A549 (cell line): ENCODE results near the gene LAGE3. TPM values are rescaled to one million over a fixed set of nuclear protein-coding genes. Genes with fewer than 3 reads are reported as not detected.
A peak's percentile ranks its signal among the peaks of the same experiment; 100 is the strongest.

Source experiments
- ATAC-seq, 2 experiments: fragments of 200-7000 bp in 1 of 2; fragments of >200 bp in 1 of 2; cut with Nextera tagmentation in 1 of 2; cut with Tn5 transposase in 1 of 2; 3 replicates each; pipeline versions ENCODE4 v1.8.0 to v1.9.1; 2018 to 2020; ENCODE audit warnings: mild to moderate bottlenecking in 1 of 2, moderate library complexity in 1 of 2
- CTCF ChIA-PET: fragments of 300-600 bp; sonication (Branson Sonifier 250); formaldehyde crosslinking; extraction: SDS; loops from one replicate; lab custom pipeline; 2021; ENCODE audit warnings: antibody characterized with exemption, inconsistent platforms; lab: Yijun Ruan, JAX
- POLR2A ChIA-PET: fragments of 350-600 bp; formaldehyde crosslinking; extraction: SDS; loops from one replicate; lab custom pipeline; 2021; ENCODE audit warnings: antibody characterized with exemption, inconsistent platforms; lab: Yijun Ruan, JAX
- DNase-seq, 2 experiments: peaks; one replicate each; pipeline versions ENCODE4 v3.0.0 to v3.0.0-alpha.2; 2011 to 2016; ENCODE audit warnings: low read depth in 1 of 2, low spot score in 1 of 2
- FAIRE-seq: peaks from 2 replicates; lab custom pipeline; 2011; peaks lifted over from hg19 to GRCh38; lab: Jason Lieb, UNC
- H3K27ac ChIP-seq, 2 experiments: fragments of >200 bp; sonication (Bioruptor Twin); formaldehyde crosslinking; 3 replicates each; pipeline ENCODE4 v1.5.1; 2016 to 2017
- H3K4me1 ChIP-seq: fragments of >200 bp; sonication (Bioruptor Twin); formaldehyde crosslinking; 3 replicates; pipeline ENCODE4 v1.6.1; 2016
- H3K4me2 ChIP-seq: fragments of >200 bp; sonication (Bioruptor Twin); formaldehyde crosslinking; 3 replicates; pipeline ENCODE4 v1.6.1; 2016
- H3K4me3 ChIP-seq: fragments of >200 bp; sonication (Bioruptor Twin); formaldehyde crosslinking; 3 replicates; pipeline ENCODE4 v1.5.1; 2016
- H3K9me3 ChIP-seq: fragments of >200 bp; sonication (Bioruptor Twin); formaldehyde crosslinking; 3 replicates; pipeline ENCODE4 v1.6.1; 2016
- CBX8 ChIP-seq: fragments of 200-600 bp; sonication (generic); IDR thresholded peaks from 2 replicates; pipeline ENCODE4 v1.6.1; 2016
- CEBPB ChIP-seq, 2 experiments: fragments of >200 bp in 1 of 2; sonication (Bioruptor Twin) in 1 of 2; formaldehyde crosslinking in 1 of 2; IDR thresholded peaks; 2 replicates each; pipeline ENCODE4 v1.6.1; 2012 to 2016
- CHD4 ChIP-seq: fragments of 200-600 bp; sonication (generic); IDR thresholded peaks from 2 replicates; pipeline ENCODE4 v1.6.1; 2016; ENCODE audit warnings: antibody characterized with exemption, mild to moderate bottlenecking, borderline replicate concordance
- EHF ChIP-seq: fragments of 250-450 bp; sonication (Bioruptor Pico); IDR thresholded peaks from 2 replicates; pipeline ENCODE4 v1.5.0; 2020; ENCODE audit warnings: mild to moderate bottlenecking
- FOSL2 ChIP-seq, 2 experiments: fragments of 450-650 bp in 1 of 2; fragments of >200 bp in 1 of 2; sonication (Bioruptor Twin) in 1 of 2; formaldehyde crosslinking; IDR thresholded peaks; 2 replicates each; pipeline versions ENCODE4 v1.5.0 to v1.6.1; 2016 to 2020; ENCODE audit warnings: mild to moderate bottlenecking in 1 of 2, moderate library complexity in 1 of 2
- GATA3 ChIP-seq: IDR thresholded peaks from 2 replicates; pipeline ENCODE4 v1.6.1; 2012; ENCODE audit warnings: borderline replicate concordance
- HEYL ChIP-seq: fragments of 250-450 bp; sonication (Bioruptor Pico); IDR thresholded peaks from 2 replicates; pipeline ENCODE4 v1.8.0; 2021; ENCODE audit warnings: mild to moderate bottlenecking, moderate library complexity
- HMGXB4 ChIP-seq: fragments of 250-450 bp; sonication (Bioruptor Pico); IDR thresholded peaks from 2 replicates; pipeline ENCODE4 v1.5.0; 2021; ENCODE audit warnings: mild to moderate bottlenecking, moderate library complexity, borderline replicate concordance
- HOXB13 ChIP-seq: fragments of 250-450 bp; sonication (Bioruptor Pico); IDR thresholded peaks from 2 replicates; pipeline ENCODE4 v1.5.0; 2020; ENCODE audit warnings: low read depth, mild to moderate bottlenecking, moderate library complexity
- JUN ChIP-seq, 2 experiments: fragments of >200 bp; sonication (Bioruptor Twin); formaldehyde crosslinking; IDR thresholded peaks; 2 replicates in 1 of 2; 3 replicates in 1 of 2; pipeline ENCODE4 v1.6.1; 2016 to 2017
- JUNB ChIP-seq: fragments of >200 bp; sonication (Bioruptor Twin); formaldehyde crosslinking; IDR thresholded peaks from 2 replicates; pipeline ENCODE4 v1.6.1; 2016
- KDM1A ChIP-seq: fragments of 200-600 bp; sonication (generic); IDR thresholded peaks from 2 replicates; pipeline ENCODE4 v1.6.1; 2016; ENCODE audit warnings: low read depth, mild to moderate bottlenecking
- KDM5A ChIP-seq: fragments of 200-600 bp; sonication (generic); IDR thresholded peaks from 2 replicates; pipeline ENCODE4 v1.6.1; 2016; ENCODE audit warnings: antibody characterized with exemption, mild to moderate bottlenecking
- MAFK ChIP-seq: fragments of 450-650 bp; IDR thresholded peaks from 2 replicates; pipeline ENCODE4 v1.6.1; 2014; ENCODE audit not compliant: partially characterized antibody
- MAX ChIP-seq: IDR thresholded peaks from 2 replicates; pipeline ENCODE4 v1.6.1; 2012
- NPAS2 ChIP-seq: fragments of 250-450 bp; sonication (Bioruptor Pico); IDR thresholded peaks from 2 replicates; pipeline ENCODE4 v1.8.0; 2022; ENCODE audit warnings: mild to moderate bottlenecking, moderate library complexity, borderline replicate concordance
- PHF8 ChIP-seq: fragments of 200-600 bp; sonication (generic); IDR thresholded peaks from 2 replicates; pipeline ENCODE4 v1.6.1; 2016; ENCODE audit warnings: low read depth, mild to moderate bottlenecking, antibody characterized with exemption, moderate library complexity, borderline replicate concordance
- POLR2AphosphoS2 ChIP-seq: conservative IDR thresholded peaks from 2 replicates; pipeline ENCODE4 v1.6.1; 2012; ENCODE audit warnings: low read length, improper control_type of control experiment, inconsistent platforms
- RAD21 ChIP-seq, 2 experiments: fragments of >200 bp in 1 of 2; sonication (Bioruptor Twin) in 1 of 2; formaldehyde crosslinking in 1 of 2; IDR thresholded peaks in 1 of 2; conservative IDR thresholded peaks in 1 of 2; 2 replicates in 1 of 2; 3 replicates in 1 of 2; pipeline ENCODE4 v1.6.1; 2012 to 2018; ENCODE audit warnings: inconsistent platforms in 1 of 2
- RARB ChIP-seq: fragments of 250-450 bp; sonication (Bioruptor Pico); IDR thresholded peaks from 2 replicates; pipeline ENCODE4 v1.8.0; 2021; ENCODE audit warnings: mild to moderate bottlenecking, moderate library complexity
- RNF2 ChIP-seq: fragments of 200-600 bp; sonication (generic); IDR thresholded peaks from 2 replicates; pipeline ENCODE4 v1.6.1; 2016; ENCODE audit warnings: low read depth, mild to moderate bottlenecking, antibody characterized with exemption, moderate library complexity, borderline replicate concordance
- TFCP2L1 ChIP-seq: fragments of 250-450 bp; sonication (Bioruptor Pico); IDR thresholded peaks from 2 replicates; pipeline ENCODE4 v1.5.0; 2021; ENCODE audit warnings: mild to moderate bottlenecking
- USF2 ChIP-seq: fragments of 450-650 bp; IDR thresholded peaks from 2 replicates; pipeline ENCODE4 v1.6.1; 2014; ENCODE audit warnings: antibody characterized with exemption
- ZNF302 ChIP-seq: fragments of 250-450 bp; sonication (Bioruptor Pico); IDR thresholded peaks from 2 replicates; pipeline ENCODE4 v1.9.0; 2021; ENCODE audit warnings: inconsistent platforms, mild to moderate bottlenecking, moderate library complexity
- WGBS: methylation state at CpG from one replicate; pipeline ENCODE4 v1.1.6; 2017; ENCODE audit errors: missing lambda C conversion rate; 5-methylcytosine and 5-hydroxymethylcytosine counted together
- polyA plus RNA-seq, 4 experiments: library from polyadenylated mRNA; depleted of rRNA in 3 of 4; stranded (reverse); fragments of >200 nt; fragmentation: RNase III in 1 of 4; extraction: RNeasy Plus Mini Kit Qiagen cat#74134 plus additional on column Dnase treatment in 1 of 4; gene quantifications; 2 replicates in 3 of 4; 3 replicates in 1 of 4; pipeline ENCODE4 v1.2.3, GENCODE V29; 2011 to 2017

The LAGE3 gene
- polyA plus RNA-seq, 2 of the 4 experiments (the other 2 are of a cell fraction), result 20.6 to 49.7 TPM

GRCh38 chrX:154485150-154486051, 6.3 kb upstream of the LAGE3 start:
- H3K27ac ChIP-seq, result peak overlapping the region; percentile 97 to 98
- CTCF ChIA-PET, result interaction anchor here (1.7 kb wide), 1 partner anchor 112 kb away, joined by 4 read pairs; no protein-coding TSS in a partner anchor

GRCh38 chrX:154484255-154485149, 5.4 kb upstream of the LAGE3 start:
- no peak overlapping the region for H3K4me3 ChIP-seq
- POLR2A ChIA-PET, result no interaction called here
- ATAC-seq (0 out of 6 replicates have a peak, but pooled peaks of 1 of the 2 experiments have one; percentile 5), DNase-seq (peak in 1 of 2 experiments; percentile 33), FAIRE-seq (no peak)
- no peaks in the 10 kb centered on the region for H3K9me3 ChIP-seq
- CTCF ChIA-PET, result interaction anchor here (1.7 kb wide), 2 partner anchors 38 to 111 kb away, joined by 4 read pairs; no protein-coding TSS in a partner anchor
- 67% methylated on average over 3 of the region's 16 CpGs for WGBS
- peak overlapping the region; percentile 97 to 98; a peak in 5 of 6 replicates for H3K27ac ChIP-seq
- TF ChIP-seq CEBPB (IDR thresholded peaks at IDR 0.05) (no peak), RNF2 (no peak), GATA3 (no peak), EHF (CRISPR knock-in tag) (no peak), HMGXB4 (CRISPR knock-in tag) (no peak), USF2 (no peak), RAD21 (conservative IDR thresholded peaks at IDR 0.05 in 1 of 2, IDR thresholded peaks at IDR 0.05 in 1 of 2) (no peak), POLR2AphosphoS2 (no peak), NPAS2 (CRISPR knock-in tag) (no peak), ZNF302 (CRISPR knock-in tag) (no peak), JUN (IDR thresholded peaks at IDR 0.05) (no peak), CHD4 (no peak), CBX8 (no peak)
- peak overlapping the region; percentile 98 for H3K4me2 ChIP-seq
- peaks cover 24% of the 10 kb centered on the region for H3K4me1 ChIP-seq

More at GRCh38 chrX:154485150-154486051, 6.3 kb upstream of the LAGE3 start:
- WGBS, result 91% methylated on average over 13 of the region's 35 CpGs
- H3K9me3 ChIP-seq, result no peaks in the 10 kb centered on the region
- FAIRE-seq, result no peak
- no peak for ATAC-seq
- H3K4me3 ChIP-seq, result peak overlapping the region; percentile 98
- H3K4me2 ChIP-seq, result peak overlapping the region; percentile 98
- peaks cover 28% of the 10 kb centered on the region for H3K4me1 ChIP-seq
- DNase-seq, result no peak
- no peak for TF ChIP-seq HEYL (CRISPR knock-in tag)
- no peak for TF ChIP-seq MAFK
- TF ChIP-seq MAX, result no peak
- POLR2A ChIA-PET, result interaction anchor here (0.6 kb wide), 1 partner anchor 87 kb away, joined by 3 read pairs; the partner anchor contains the start of gene RPL10

- no peak overlapping the region for H3K4me3 ChIP-seq
- TF ChIP-seq JUNB (no peak), MAX (no peak), RARB (CRISPR knock-in tag) (no peak), PHF8 (no peak), RAD21 (conservative IDR thresholded peaks at IDR 0.05 in 1 of 2, IDR thresholded peaks at IDR 0.05 in 1 of 2) (no peak), NPAS2 (CRISPR knock-in tag) (no peak), HOXB13 (no peak), CBX8 (no peak), KDM5A (no peak), MAFK (no peak), FOSL2 (IDR thresholded peaks at IDR 0.05) (no peak), FOSL2 (CRISPR knock-in tag; IDR thresholded peaks at IDR 0.05) (no peak), HEYL (CRISPR knock-in tag) (no peak), KDM1A (no peak), TFCP2L1 (CRISPR knock-in tag) (no peak)
Measured at GRCh38 chrX:154483325-154483724, 4.2 kb upstream of the LAGE3 start.

More at GRCh38 chrX:154483325-154483724, 4.2 kb upstream of the LAGE3 start:
- H3K4me2 ChIP-seq, result no peak overlapping the region
- 87% methylated on average over 7 of the region's 7 CpGs for WGBS
- H3K27ac ChIP-seq, result no peak overlapping the region
- ChIA-PET CTCF (interaction anchor here (1.7 kb wide), 2 partner anchors 37 to 110 kb away, joined by 4 read pairs; no protein-coding TSS in a partner anchor), POLR2A (no interaction called here)
- FAIRE-seq (peak; percentile 67), ATAC-seq (no peak), DNase-seq (no peak)
- H3K4me1 ChIP-seq, result peaks cover 20% of the 10 kb centered on the region
- no peaks in the 10 kb centered on the region for H3K9me3 ChIP-seq
